Measurements from ENCODE around the gene DCST1. TPM values are rescaled to one million over a fixed set of nuclear protein-coding genes. Genes with fewer than 3 reads are reported as not detected.

The DCST1 gene
- polyA plus RNA-seq, 3 donors = 0.05 TPM; not detected in 2

GRCh38 chr1:155035936-155036335 is 2.3 kb downstream of the DCST1 start:
- Mint-ChIP-seq H3K36me3 (no peaks in the 10 kb centered on the region), H3K4me3 (no peak overlapping the region), H3K27ac (peak overlapping the region in 3 of 7 donors; percentile 13 to 35 (median 25)), H3K4me1 (peaks cover 31% of the 10 kb centered on the region), H3K27me3 (ENCODE audit: low read depth in 3 of 3) (peaks cover 10 to 19% (median 12%) of the 10 kb centered on the region in 3 donors), H3K9me3 (peaks cover 0 to 3% (median 0%) of the 10 kb centered on the region in 7 donors)
- DNase-seq = peak in 2 of 3 donors; percentile 51 to 60
- 0% methylated on average over 1 of the region's 2 CpGs for WGBS (ENCODE audit: insufficient coverage)
- H4K20me1 ChIP-seq (ENCODE audit: insufficient read depth, low read length) = no peaks in the 10 kb centered on the region
- H2AFZ ChIP-seq (ENCODE audit: insufficient read depth, low read depth, low read length, poor library complexity, severe bottlenecking) = no peak overlapping the region
- H3K79me2 ChIP-seq (ENCODE audit: insufficient read depth, low read length) = no peaks in the 10 kb centered on the region
- no peak overlapping the region for H3K9ac ChIP-seq (ENCODE audit: insufficient read depth, low read length, poor library complexity, severe bottlenecking)
- H3K4me3 ChIP-seq (replicated peaks in 1 of 3; ENCODE audit: low read depth in 2 of 3, low read length in 3 of 3) = no peak overlapping the region
- H3K27ac ChIP-seq (ENCODE audit: low read depth in 1 of 2, low read length in 2 of 2) = no peak overlapping the region
- H3K36me3 ChIP-seq (replicated peaks in 1 of 2; ENCODE audit: control insufficient read depth in 1 of 2, insufficient read depth in 2 of 2, low read length in 2 of 2) = no peaks in the 10 kb centered on the region
- peak overlapping the region; percentile 8 for H3K4me2 ChIP-seq (replicated peaks; ENCODE audit: extremely low read depth, low read length, poor library complexity, severe bottlenecking)
- intact Hi-C loops (cut with micrococcal nuclease) = no loop called here
- no peak for TF ChIP-seq CTCF (IDR thresholded peaks at IDR 0.05)
- peaks cover 26 to 28% of the 10 kb centered on the region in 2 donors for H3K4me1 ChIP-seq (ENCODE audit: control insufficient read depth in 1 of 2, insufficient read depth in 2 of 2, low read length in 2 of 2)
- no peaks in the 10 kb centered on the region for H3K27me3 ChIP-seq (ENCODE audit: control insufficient read depth in 2 of 2, insufficient read depth in 2 of 2, low read length in 2 of 2)
- H3K9me3 ChIP-seq (replicated peaks in 1 of 2; ENCODE audit: control insufficient read depth in 1 of 2, insufficient read depth in 1 of 2, low read length in 2 of 2) = no peaks in the 10 kb centered on the region

GRCh38 chr1:155037043-155037442 is 3.4 kb downstream of the DCST1 start:
- Histone ChIP-seq H3K4me3 (replicated peaks in 1 of 3; ENCODE audit: low read depth in 2 of 3, low read length in 3 of 3) (no peak overlapping the region), H2AFZ (ENCODE audit: insufficient read depth, low read depth, low read length, poor library complexity, severe bottlenecking) (no peak overlapping the region), H3K79me2 (ENCODE audit: insufficient read depth, low read length) (no peaks in the 10 kb centered on the region), H3K9me3 (replicated peaks in 1 of 2; ENCODE audit: control insufficient read depth in 1 of 2, insufficient read depth in 1 of 2, low read length in 2 of 2) (no peaks in the 10 kb centered on the region), H4K20me1 (ENCODE audit: insufficient read depth, low read length) (no peaks in the 10 kb centered on the region), H3K4me1 (ENCODE audit: control insufficient read depth in 1 of 2, insufficient read depth in 2 of 2, low read length in 2 of 2) (peaks cover 26 to 28% of the 10 kb centered on the region in 2 donors), H3K27me3 (ENCODE audit: control insufficient read depth in 2 of 2, insufficient read depth in 2 of 2, low read length in 2 of 2) (no peaks in the 10 kb centered on the region), H3K27ac (ENCODE audit: low read depth in 1 of 2, low read length in 2 of 2) (no peak overlapping the region), H3K9ac (ENCODE audit: insufficient read depth, low read length, poor library complexity, severe bottlenecking) (no peak overlapping the region), H3K4me2 (replicated peaks; ENCODE audit: extremely low read depth, low read length, poor library complexity, severe bottlenecking) (no peak overlapping the region), H3K36me3 (replicated peaks in 1 of 2; ENCODE audit: control insufficient read depth in 1 of 2, insufficient read depth in 2 of 2, low read length in 2 of 2) (no peaks in the 10 kb centered on the region)
- intact Hi-C loops (cut with micrococcal nuclease) = no loop called here
- DNase-seq = no peak
- peaks cover 0 to 3% (median 0%) of the 10 kb centered on the region in 7 donors for H3K9me3 Mint-ChIP-seq
- H3K27me3 Mint-ChIP-seq (ENCODE audit: low read depth in 3 of 3) = peaks cover 10 to 20% (median 12%) of the 10 kb centered on the region in 3 donors
- H3K36me3 Mint-ChIP-seq = no peaks in the 10 kb centered on the region
- no peak overlapping the region for H3K4me3 Mint-ChIP-seq
- no peak for TF ChIP-seq CTCF (IDR thresholded peaks at IDR 0.05)
- no peak overlapping the region for H3K27ac Mint-ChIP-seq
- 95% methylated on average over 2 of the region's 3 CpGs for WGBS (ENCODE audit: insufficient coverage)
- H3K4me1 Mint-ChIP-seq = peaks cover 31% of the 10 kb centered on the region

All from CD14-positive monocyte (primary cell).